GM19467 (cell line): ENCODE data around the gene DNASE1L2.

Experiments
- ATAC-seq: cut with Tn5 transposase; IDR thresholded peaks from one replicate; pipeline ENCODE4 v1.9.1; 2021; ENCODE audit warnings: mild to moderate bottlenecking, moderate library complexity; ENCODE audit not compliant: unreplicated experiment

Gene DNASE1L2

DNA sequence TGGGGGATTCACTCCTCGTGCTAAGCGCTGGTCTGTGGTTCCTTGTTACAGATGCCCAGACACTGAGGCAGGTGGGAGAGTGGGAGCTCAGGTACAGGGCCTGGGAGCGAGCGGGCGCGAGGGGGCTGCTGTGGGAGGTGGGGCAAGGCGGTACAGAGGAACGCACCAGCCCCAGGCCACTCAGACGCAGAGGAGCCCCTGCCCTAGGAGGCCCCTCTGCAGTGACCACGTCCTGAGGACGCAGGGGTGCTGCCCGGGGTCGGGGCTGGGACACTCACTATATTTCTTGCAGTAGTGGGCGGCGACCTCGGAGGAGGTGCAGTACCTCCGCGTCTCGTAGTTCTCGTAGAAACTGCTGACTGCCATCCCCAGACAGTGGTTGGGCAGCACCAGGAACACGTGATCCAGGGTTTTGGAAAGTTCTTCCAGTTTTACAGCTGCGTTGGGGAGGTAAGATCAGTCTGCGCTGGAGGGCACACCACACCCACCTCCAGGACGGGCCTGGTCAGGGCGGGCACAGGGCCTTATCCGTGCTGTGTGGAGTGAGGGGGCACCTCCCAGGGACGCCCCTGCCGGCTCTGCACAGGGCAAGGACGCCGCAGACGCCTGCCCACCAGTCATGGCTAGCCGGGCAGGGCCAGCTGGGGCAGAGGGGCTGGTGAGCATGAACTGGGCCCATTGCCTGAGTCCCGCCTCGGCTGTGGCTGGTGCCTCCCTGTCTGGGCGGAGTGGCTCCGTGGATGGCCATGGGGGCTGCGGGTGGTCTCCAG lies 47.9 kb downstream of the DNASE1L2 start:
- no peak for ATAC-seq

DNA sequence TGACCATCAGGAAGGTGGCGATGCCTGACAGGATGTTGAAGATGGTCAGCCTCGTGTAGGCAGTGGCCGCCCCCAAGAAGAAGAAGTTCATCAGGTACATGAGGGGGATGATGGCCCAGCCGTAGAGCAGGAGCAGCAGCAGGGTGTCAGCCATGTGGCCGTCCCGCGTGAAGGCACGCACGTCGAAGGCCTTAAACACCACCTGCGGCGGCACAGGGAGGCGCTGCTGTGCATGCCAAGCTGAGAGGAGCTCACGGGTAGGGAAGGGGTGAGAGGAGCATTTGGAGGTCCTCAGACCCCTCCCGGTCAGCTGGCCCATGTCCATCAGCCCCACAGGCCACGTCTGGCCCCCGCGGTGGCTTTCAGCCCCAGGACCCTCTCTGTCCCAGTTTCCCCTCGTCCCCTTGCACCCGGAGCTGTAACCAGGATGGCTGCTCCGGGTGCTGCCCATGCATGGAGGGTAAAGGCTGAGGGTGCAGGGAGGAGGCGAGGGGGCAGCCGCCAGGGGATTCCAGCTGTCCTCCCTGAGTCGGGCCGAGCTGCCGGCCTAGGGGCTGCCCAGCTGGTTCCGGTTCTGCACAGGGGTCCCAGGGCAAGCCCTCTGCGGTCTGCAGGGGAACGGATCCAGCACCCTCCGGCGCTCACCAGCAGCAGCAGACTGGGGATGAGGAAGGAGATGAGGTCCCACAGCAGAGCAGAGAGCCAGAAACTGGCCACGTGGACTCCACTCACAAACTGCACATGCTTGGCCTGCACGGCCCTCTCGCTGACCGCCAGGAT lies 48.7 kb downstream of the DNASE1L2 start:
- ATAC-seq = no peak

DNA sequence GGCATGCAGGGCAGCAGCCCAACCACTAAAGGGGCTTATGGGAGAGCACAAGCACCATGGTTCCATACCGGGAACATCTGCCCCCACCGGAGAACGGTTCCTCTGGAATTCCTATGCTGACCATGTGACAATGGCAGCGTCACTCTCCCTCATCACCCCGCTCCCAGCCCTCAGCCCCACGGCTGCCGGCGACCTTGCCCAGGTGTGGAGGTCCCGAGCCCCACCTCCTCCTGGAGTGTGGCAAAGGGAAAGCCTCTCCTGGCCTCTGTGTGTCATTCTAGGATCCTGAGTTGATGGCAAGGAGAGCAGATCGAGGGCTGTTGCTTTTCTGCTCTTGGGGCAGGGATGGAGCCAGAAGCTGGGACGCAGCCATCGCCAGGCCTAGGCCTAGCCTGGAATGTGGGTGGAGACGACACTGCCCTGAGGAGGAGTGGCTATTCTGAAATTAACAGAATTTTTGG lies 49.5 kb downstream of the DNASE1L2 start:
- no peak for ATAC-seq

DNA sequence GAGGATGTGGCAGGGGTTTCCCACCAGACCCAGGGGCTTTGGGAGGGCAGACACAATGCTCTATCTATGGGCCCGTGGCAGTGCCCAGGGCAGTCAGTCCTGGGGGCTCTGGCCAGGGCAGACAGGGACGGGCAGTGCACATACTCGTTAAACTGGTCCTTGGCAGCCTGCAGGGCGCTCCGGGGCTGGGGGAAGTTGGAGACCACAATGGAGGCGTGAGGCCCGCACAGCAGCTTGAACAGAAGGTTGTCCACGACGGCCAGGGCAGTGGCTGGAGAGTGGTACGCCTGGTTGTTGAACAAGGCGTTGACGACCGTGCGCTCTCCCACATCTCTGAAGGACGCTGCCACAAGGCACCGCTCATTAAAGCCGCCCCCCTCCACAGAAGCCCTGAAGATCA lies 50.3 kb downstream of the DNASE1L2 start:
- ATAC-seq = no peak

DNA sequence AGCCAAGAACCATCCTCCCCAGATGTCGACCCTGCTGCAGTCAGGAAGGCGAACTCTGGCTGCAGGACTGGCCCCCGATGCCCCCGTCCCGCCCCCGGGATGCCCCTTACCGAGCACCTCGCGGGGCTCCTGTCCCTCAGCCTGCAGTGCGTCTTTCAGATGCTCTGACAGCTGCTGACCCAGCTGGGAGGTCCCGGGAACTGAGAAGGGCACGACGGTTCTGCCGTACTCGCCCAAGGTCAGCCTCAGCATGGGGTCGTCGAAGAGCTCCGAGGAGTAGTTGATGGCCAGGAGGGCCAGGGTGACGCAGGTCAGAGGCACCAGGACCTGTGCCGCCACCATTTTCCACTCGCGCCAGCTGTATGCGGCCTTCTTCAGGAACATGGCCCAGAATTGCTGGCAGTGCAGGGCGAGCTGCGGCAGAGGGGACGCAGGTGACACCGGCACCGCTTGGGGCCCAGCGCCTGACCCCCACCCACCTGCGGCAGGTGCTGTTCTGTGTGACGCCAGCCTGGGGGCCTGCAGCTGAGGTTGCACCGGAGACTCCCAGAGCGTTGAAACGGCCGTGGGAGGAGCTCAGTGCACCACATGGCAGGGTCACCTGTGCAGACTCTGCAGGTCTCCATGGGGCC lies 51.8 kb downstream of the DNASE1L2 start:
- ATAC-seq = no peak
